CD14-positive monocyte (primary cell): ENCODE measurements around the gene C1orf216. TPM values are rescaled to one million over a fixed set of nuclear protein-coding genes. Genes with fewer than 3 reads are reported as not detected.

ENCODE experiments used
- DNase-seq, 3 donors: peaks; one replicate each; pipeline ENCODE4 v3.0.0-alpha.2; 2011 to 2022
- H2AFZ ChIP-seq: 2 replicates; pipeline ENCODE4 v1.6.0; 2012; ENCODE audit warnings: mild to moderate bottlenecking, low read depth, low read length, inconsistent platforms; ENCODE audit not compliant: insufficient read depth, poor library complexity, severe bottlenecking
- H3K27ac ChIP-seq, 2 donors: 1 replicate in 1 of 2; 2 replicates in 1 of 2; pipeline ENCODE4 v1.5.1; 2012 to 2013; ENCODE audit warnings: low read length in 2 of 2, control low read depth in 1 of 2, inconsistent platforms in 1 of 2, low read depth in 1 of 2, mild to moderate bottlenecking in 1 of 2
- H3K27me3 ChIP-seq, 2 donors: one replicate each; pipeline versions ENCODE4 v1.6.0 to v1.6.1; 2011 to 2013; ENCODE audit warnings: low read length in 2 of 2; ENCODE audit not compliant: control insufficient read depth in 2 of 2, insufficient read depth in 2 of 2
- H3K36me3 ChIP-seq, 2 donors: replicated peaks in 1 of 2; 1 replicate in 1 of 2; 2 replicates in 1 of 2; pipeline versions ENCODE4 v1.5.1 to v1.6.1; 2012 to 2013; ENCODE audit warnings: low read length in 2 of 2, control low read depth in 1 of 2, inconsistent platforms in 1 of 2, mild to moderate bottlenecking in 1 of 2; ENCODE audit not compliant: insufficient read depth in 2 of 2, control insufficient read depth in 1 of 2
- H3K4me1 ChIP-seq, 2 donors: 1 replicate in 1 of 2; 2 replicates in 1 of 2; pipeline versions ENCODE4 v1.5.1 to v1.6.1; 2012 to 2013; ENCODE audit warnings: low read length in 2 of 2, control low read depth in 1 of 2, inconsistent platforms in 1 of 2, mild to moderate bottlenecking in 1 of 2, moderate library complexity in 1 of 2; ENCODE audit not compliant: insufficient read depth in 2 of 2, control insufficient read depth in 1 of 2
- H3K4me2 ChIP-seq: replicated peaks from 2 replicates; pipeline ENCODE3; 2012; ENCODE audit warnings: low read length, moderate library complexity, mild to moderate bottlenecking; ENCODE audit not compliant: poor library complexity, severe bottlenecking; ENCODE audit errors: extremely low read depth
- H3K4me3 ChIP-seq, 3 experiments: fragments of 200-600 bp in 1 of 3; sonication (generic) in 1 of 3; replicated peaks in 1 of 3; 1 replicate in 2 of 3; 2 replicates in 1 of 3; pipeline ENCODE4 v1.5.1; 2011 to 2013; ENCODE audit warnings: low read length in 3 of 3, mild to moderate bottlenecking in 3 of 3, control low read depth in 2 of 3, low read depth in 2 of 3, inconsistent platforms in 1 of 3, moderate library complexity in 1 of 3
- H3K79me2 ChIP-seq: 2 replicates; pipeline ENCODE4 v1.6.0; 2012; ENCODE audit warnings: mild to moderate bottlenecking, control low read depth, inconsistent platforms, low read length, moderate library complexity; ENCODE audit not compliant: insufficient read depth
- H3K9ac ChIP-seq: 2 replicates; pipeline ENCODE4 v1.6.0; 2017; ENCODE audit warnings: low read length, mild to moderate bottlenecking; ENCODE audit not compliant: insufficient read depth, poor library complexity, severe bottlenecking
- H3K9me3 ChIP-seq, 2 donors: replicated peaks in 1 of 2; 1 replicate in 1 of 2; 2 replicates in 1 of 2; pipeline versions ENCODE4 v1.5.1 to v1.6.1; 2012 to 2013; ENCODE audit warnings: low read length in 2 of 2, control low read depth in 1 of 2; ENCODE audit not compliant: control insufficient read depth in 1 of 2, insufficient read depth in 1 of 2
- H4K20me1 ChIP-seq: 2 replicates; pipeline ENCODE4 v1.6.0; 2012; ENCODE audit warnings: mild to moderate bottlenecking, low read length, control low read depth, moderate library complexity; ENCODE audit not compliant: insufficient read depth
- H3K27ac Mint-ChIP-seq, 7 donors: one replicate each; pipeline ENCODE4 v1.8.0; 2020; ENCODE audit warnings: mild to moderate bottlenecking in 7 of 7, mixed read lengths in 7 of 7, moderate library complexity in 6 of 7, inconsistent platforms in 2 of 7
- H3K27me3 Mint-ChIP-seq, 3 donors: one replicate each; pipeline ENCODE4 v1.8.0; 2021 to 2022; ENCODE audit warnings: low read depth in 3 of 3, mild to moderate bottlenecking in 3 of 3, mixed read lengths in 3 of 3, moderate library complexity in 3 of 3, inconsistent platforms in 1 of 3
- H3K36me3 Mint-ChIP-seq, 2 donors: one replicate each; pipeline ENCODE4 v1.8.0; 2020; ENCODE audit warnings: mixed read lengths in 2 of 2, inconsistent platforms in 1 of 2, mild to moderate bottlenecking in 1 of 2
- H3K4me1 Mint-ChIP-seq: one replicate; pipeline ENCODE4 v1.8.0; 2020; ENCODE audit warnings: mild to moderate bottlenecking, mixed read lengths
- H3K4me3 Mint-ChIP-seq, 2 donors: one replicate each; pipeline ENCODE4 v1.8.0; 2020; ENCODE audit warnings: mild to moderate bottlenecking in 2 of 2, mixed read lengths in 2 of 2, moderate library complexity in 1 of 2
- H3K9me3 Mint-ChIP-seq, 7 donors: one replicate each; pipeline ENCODE4 v1.8.0; 2020 to 2022; ENCODE audit warnings: mixed read lengths in 7 of 7, mild to moderate bottlenecking in 6 of 7, moderate library complexity in 6 of 7, inconsistent platforms in 2 of 7
- CTCF ChIP-seq: fragments of 200-600 bp; IDR thresholded peaks from one replicate; pipeline ENCODE4 v1.8.0; 2022; ENCODE audit warnings: antibody characterized with exemption, mild to moderate bottlenecking
- WGBS: methylation state at CpG from one replicate; pipeline ENCODE4 v1.1.5; 2013; ENCODE audit warnings: missing lambda C conversion rate; ENCODE audit not compliant: insufficient coverage; 5-methylcytosine and 5-hydroxymethylcytosine counted together
- intact Hi-C, 2 donors: fragments of 100-400 bp; cut with micrococcal nuclease; formaldehyde crosslinking; loops; one replicate each; pipeline versions ENCODE4 v1.15.0 to v1.15.1; 2023
- polyA plus RNA-seq, 3 donors: library from polyadenylated mRNA; depleted of rRNA in 1 of 3; unstranded in 2 of 3; stranded (reverse) in 1 of 3; fragments of 300-500 nt in 2 of 3; fragments of >200 nt in 1 of 3; fragmentation: Illumina TruSeq in 2 of 3; gene quantifications; 1 replicate in 2 of 3; 2 replicates in 1 of 3; pipeline ENCODE4 v1.2.3, GENCODE V29; 2012 to 2021

The C1orf216 gene
- polyA plus RNA-seq, 3 donors = 7.7 to 12.3 (median 8.9) TPM

DNA sequence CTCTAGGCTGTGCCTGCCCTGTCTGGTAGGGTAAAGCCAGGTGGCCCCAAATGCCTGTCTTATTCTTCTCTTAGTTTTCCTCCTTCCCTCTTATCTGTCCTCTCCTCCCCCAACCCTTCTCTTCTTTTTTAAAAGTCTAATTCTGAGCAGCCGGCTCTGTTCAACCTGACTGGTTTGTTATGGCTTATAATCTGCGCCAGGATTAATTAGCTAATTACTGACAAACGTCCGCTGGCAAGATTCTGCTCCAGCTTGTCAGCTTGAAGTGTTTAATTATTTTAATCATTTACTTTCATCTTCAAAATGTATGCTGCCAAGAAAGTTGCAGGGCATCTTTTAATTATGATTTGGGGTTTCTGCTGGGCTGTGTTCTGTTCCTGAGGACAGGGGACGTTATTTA, 50.2 kb downstream of the C1orf216 start:
- Histone ChIP-seq H3K79me2 (no peaks in the 10 kb centered on the region), H3K4me1 (no peaks in the 10 kb centered on the region), H2AFZ (no peak overlapping the region), H3K36me3 (no peaks in the 10 kb centered on the region), H3K9ac (no peak overlapping the region), H4K20me1 (no peaks in the 10 kb centered on the region), H3K4me3 (no peak overlapping the region), H3K4me2 (no peak overlapping the region), H3K9me3 (no peaks in the 10 kb centered on the region), H3K27ac (no peak overlapping the region), H3K27me3 (peaks cover 0 to 2% of the 10 kb centered on the region in 2 donors)
- TF ChIP-seq CTCF = no peak
- Mint-ChIP-seq H3K36me3 (no peaks in the 10 kb centered on the region), H3K27me3 (peaks cover 3 to 22% (median 5%) of the 10 kb centered on the region in 3 donors), H3K27ac (no peak overlapping the region), H3K4me3 (no peak overlapping the region), H3K4me1 (no peaks in the 10 kb centered on the region), H3K9me3 (peaks cover 0 to 3% (median 0%) of the 10 kb centered on the region in 7 donors)
- DNase-seq = no peak
- WGBS = no CpG with 5 or more reads among the region's 5 CpGs
- intact Hi-C loops = no loop called here

- H3K27ac Mint-ChIP-seq = no peak overlapping the region
- 60% methylated on average over 1 of the region's 1 CpG for WGBS
- no peak for DNase-seq
- Histone ChIP-seq H3K9ac (no peak overlapping the region), H4K20me1 (no peaks in the 10 kb centered on the region), H3K27ac (no peak overlapping the region), H3K27me3 (no peaks in the 10 kb centered on the region), H2AFZ (no peak overlapping the region), H3K79me2 (no peaks in the 10 kb centered on the region), H3K36me3 (no peaks in the 10 kb centered on the region), H3K4me3 (no peak overlapping the region), H3K4me2 (no peak overlapping the region), H3K4me1 (no peaks in the 10 kb centered on the region), H3K9me3 (no peaks in the 10 kb centered on the region)
- no peak overlapping the region for H3K4me3 Mint-ChIP-seq
- intact Hi-C loops = no loop called here
- H3K9me3 Mint-ChIP-seq = peaks cover 0 to 3% (median 0%) of the 10 kb centered on the region in 7 donors
- no peaks in the 10 kb centered on the region for H3K36me3 Mint-ChIP-seq
- no peaks in the 10 kb centered on the region for H3K4me1 Mint-ChIP-seq
- TF ChIP-seq CTCF = no peak
- H3K27me3 Mint-ChIP-seq = peaks cover 3 to 28% (median 10%) of the 10 kb centered on the region in 3 donors
These were observed 51.8 kb downstream of the C1orf216 start for GRCh38 chr1:35666916-35667315.
